ENCODE results near the gene NTN5. TPM values are rescaled to one million over a fixed set of nuclear protein-coding genes. Genes with fewer than 3 reads are reported as not detected.

Gene NTN5
- total RNA-seq, 1 donor from 2014 or later = 0.11 TPM

DNA sequence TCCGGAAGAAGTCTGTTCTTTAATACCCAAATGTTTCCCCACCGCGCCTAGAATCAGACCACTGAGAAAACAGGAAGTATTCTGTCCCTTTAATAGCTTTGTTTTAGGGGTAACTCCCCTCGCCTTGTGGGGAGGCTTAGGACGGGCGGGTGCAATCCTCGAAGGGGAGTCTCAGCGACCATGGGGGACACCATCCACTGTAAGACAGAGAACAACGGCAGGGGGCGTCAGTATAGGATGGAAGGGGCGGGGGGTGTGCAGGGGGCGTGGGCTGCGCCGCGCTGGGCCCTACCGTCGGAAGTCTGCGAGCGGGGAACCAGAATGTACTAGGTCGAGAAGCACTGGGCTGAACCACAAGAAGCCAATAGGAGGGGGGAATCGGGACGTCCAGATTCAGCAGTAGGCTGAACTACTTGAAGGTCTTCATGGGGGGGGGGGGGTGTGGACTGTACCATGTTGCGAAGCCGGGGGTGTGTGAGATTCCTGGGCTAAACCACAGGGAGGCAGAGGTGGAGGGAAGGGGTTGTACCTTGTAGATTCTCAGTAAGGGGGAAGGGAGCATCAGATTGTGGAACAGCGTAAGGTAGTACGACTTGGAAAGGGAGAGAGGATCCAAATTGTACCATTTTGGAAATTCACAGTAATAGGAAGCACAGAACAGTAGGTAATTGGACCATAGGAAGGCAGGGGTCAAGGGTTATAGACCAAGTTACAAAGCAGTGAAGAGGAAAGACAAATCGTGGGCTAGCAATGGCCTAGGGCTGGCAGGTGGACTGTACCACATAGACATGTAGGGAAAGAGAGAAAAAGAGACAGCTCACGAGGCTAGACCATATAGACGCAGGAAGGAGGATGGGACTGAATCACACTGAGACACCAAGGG lies 34.6 kb downstream of the NTN5 start:
- peak overlapping the region; percentile 99 for H3K27ac Mint-ChIP-seq (ENCODE audit: unreplicated experiment)
- DNase-seq (ENCODE audit: low read depth) = peak; percentile 94
- peak overlapping the region; percentile 88 for H3K4me2 ChIP-seq (ENCODE audit: low read length)
- H2AFZ ChIP-seq (ENCODE audit: low read depth, low read length) = peak overlapping the region; percentile 88
- no peaks in the 10 kb centered on the region for H4K20me1 ChIP-seq (ENCODE audit: insufficient read depth, low read length)
- peaks cover 2% of the 10 kb centered on the region for H3K36me3 Mint-ChIP-seq (ENCODE audit: low read depth, unreplicated experiment)
- H3K9ac ChIP-seq (ENCODE audit: low read length) = peak overlapping the region; percentile 80
- H3K9me3 Mint-ChIP-seq (ENCODE audit: unreplicated experiment) = no peaks in the 10 kb centered on the region
- peaks cover 7% of the 10 kb centered on the region for H3K27me3 Mint-ChIP-seq (ENCODE audit: low read depth, unreplicated experiment)
- no peak for TF ChIP-seq EZH2 (IDR thresholded peaks at IDR 0.05; ENCODE audit: insufficient read depth, low read length)
- TF ChIP-seq CTCF (IDR thresholded peaks at IDR 0.05; ENCODE audit: insufficient read depth, low read depth, low read length) = no peak
- H3K27me3 ChIP-seq (ENCODE audit: insufficient read depth, low read length) = peaks cover 3% of the 10 kb centered on the region
- peak overlapping the region; percentile 64 for H3K4me3 ChIP-seq (ENCODE audit: insufficient read depth, low read depth, low read length)
- peaks cover 34% of the 10 kb centered on the region for H3K4me1 ChIP-seq (ENCODE audit: insufficient read depth, low read length)
- no peak for FAIRE-seq
- H3K36me3 ChIP-seq (ENCODE audit: insufficient read depth, low read length) = no peaks in the 10 kb centered on the region
- H3K27ac ChIP-seq (ENCODE audit: low read depth, low read length) = peak overlapping the region; percentile 42
- peaks cover 3% of the 10 kb centered on the region for H3K4me1 Mint-ChIP-seq (ENCODE audit: low read depth, unreplicated experiment)
- H3K9me3 ChIP-seq (ENCODE audit: insufficient read depth, low read depth, low read length) = no peaks in the 10 kb centered on the region
- peak overlapping the region; percentile 83 for H3K4me3 Mint-ChIP-seq (ENCODE audit: unreplicated experiment)
- no peaks in the 10 kb centered on the region for H3K79me2 ChIP-seq (ENCODE audit: insufficient read depth, low read length)

DNA sequence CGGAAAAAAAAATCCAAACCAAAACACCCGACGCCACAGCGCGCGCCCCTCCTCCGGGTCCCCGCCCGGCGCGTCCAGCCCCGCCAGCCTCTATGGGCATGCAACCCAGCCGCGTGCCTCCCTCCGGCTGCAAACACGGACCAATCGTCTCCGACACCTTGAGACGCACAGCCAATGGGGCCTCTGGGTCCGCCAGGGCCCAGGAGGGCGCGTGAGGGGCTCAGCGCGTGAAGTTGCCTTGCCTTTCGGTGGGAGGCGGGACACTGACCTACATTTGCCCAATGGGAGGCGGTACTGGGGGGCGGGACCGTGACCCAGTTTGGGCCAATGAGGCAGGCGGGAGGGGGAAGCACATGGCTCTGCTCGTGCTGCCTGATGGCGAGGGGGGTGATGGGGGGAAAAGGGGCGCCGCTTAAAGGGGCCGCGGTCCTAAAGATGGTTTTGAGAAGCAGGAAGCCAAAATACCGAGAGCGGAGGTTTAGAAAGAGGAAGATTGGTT lies 35.3 kb downstream of the NTN5 start:
- H3K9me3 ChIP-seq (ENCODE audit: insufficient read depth, low read depth, low read length) = no peaks in the 10 kb centered on the region
- Mint-ChIP-seq H3K36me3 (ENCODE audit: low read depth, unreplicated experiment) (no peaks in the 10 kb centered on the region), H3K9me3 (ENCODE audit: unreplicated experiment) (no peaks in the 10 kb centered on the region), H3K27ac (ENCODE audit: unreplicated experiment) (peak overlapping the region; percentile 99), H3K27me3 (ENCODE audit: low read depth, unreplicated experiment) (peaks cover 5% of the 10 kb centered on the region), H3K4me1 (ENCODE audit: low read depth, unreplicated experiment) (peaks cover 3% of the 10 kb centered on the region), H3K4me3 (ENCODE audit: unreplicated experiment) (peak overlapping the region; percentile 83)
- H4K20me1 ChIP-seq (ENCODE audit: insufficient read depth, low read length) = no peaks in the 10 kb centered on the region
- no peak for FAIRE-seq
- H3K4me3 ChIP-seq (ENCODE audit: insufficient read depth, low read depth, low read length) = peak overlapping the region; percentile 64
- H3K4me1 ChIP-seq (ENCODE audit: insufficient read depth, low read length) = peaks cover 34% of the 10 kb centered on the region
- H3K79me2 ChIP-seq (ENCODE audit: insufficient read depth, low read length) = no peaks in the 10 kb centered on the region
- H2AFZ ChIP-seq (ENCODE audit: low read depth, low read length) = peak overlapping the region; percentile 88
- no peaks in the 10 kb centered on the region for H3K36me3 ChIP-seq (ENCODE audit: insufficient read depth, low read length)
- peaks cover 3% of the 10 kb centered on the region for H3K27me3 ChIP-seq (ENCODE audit: insufficient read depth, low read length)
- DNase-seq (ENCODE audit: low read depth) = peak; percentile 97
- peak overlapping the region; percentile 88 for H3K4me2 ChIP-seq (ENCODE audit: low read length)
- H3K9ac ChIP-seq (ENCODE audit: low read length) = peak overlapping the region; percentile 80
- TF ChIP-seq CTCF (IDR thresholded peaks at IDR 0.05; ENCODE audit: insufficient read depth, low read depth, low read length) (no peak), EZH2 (IDR thresholded peaks at IDR 0.05; ENCODE audit: insufficient read depth, low read length) (no peak)
- H3K27ac ChIP-seq (ENCODE audit: low read depth, low read length) = peak overlapping the region; percentile 42
